ENCODE measurements around the gene SPDYE1.
"Not testable (repeated sequence)": the region's sequence is repeated elsewhere in the genome, so short reads cannot be mapped to it uniquely, and the experiment has no call there.

SPDYE1 gene

GRCh38 chr7:44038961-44039558, 41.4 kb downstream of the SPDYE1 start:
- H3K4me3 ChIP-seq (ENCODE audit: low read depth, low read length, poor library complexity, severe bottlenecking); H3K27ac ChIP-seq (ENCODE audit: low read depth, low read length, poor library complexity, severe bottlenecking); H3K27me3 ChIP-seq (ENCODE audit: insufficient read depth, low read length); H2AFZ ChIP-seq (ENCODE audit: low read length); H3F3A ChIP-seq (ENCODE audit: insufficient read depth, low read length); H3K36me3 ChIP-seq (ENCODE audit: insufficient read depth, low read length); H3K9ac ChIP-seq (ENCODE audit: low read length); H4K20me1 ChIP-seq (ENCODE audit: insufficient read depth, low read length); H3K9me3 ChIP-seq (ENCODE audit: low read length); H3K9me2 ChIP-seq (ENCODE audit: low read depth, low read length); H3K79me2 ChIP-seq (ENCODE audit: insufficient read depth, low read length): not testable (repeated sequence)
- H3K4me1 ChIP-seq (ENCODE audit: insufficient read depth, low read length, severe bottlenecking): peaks cover 14% of the 10 kb centered on the region
- H3K4me2 ChIP-seq (ENCODE audit: low read length): peak overlapping the region; percentile 5; the same call in 1 of the 2 replicates

- not testable (repeated sequence) for H3K9me2 ChIP-seq (ENCODE audit: low read depth, low read length); H3K79me2 ChIP-seq (ENCODE audit: insufficient read depth, low read length); H3K9me3 ChIP-seq (ENCODE audit: low read length); H2AFZ ChIP-seq (ENCODE audit: low read length); H4K20me1 ChIP-seq (ENCODE audit: insufficient read depth, low read length); H3K27me3 ChIP-seq (ENCODE audit: insufficient read depth, low read length); H3K27ac ChIP-seq (ENCODE audit: low read depth, low read length, poor library complexity, severe bottlenecking); H3K36me3 ChIP-seq (ENCODE audit: insufficient read depth, low read length); H3F3A ChIP-seq (ENCODE audit: insufficient read depth, low read length)
- Histone ChIP-seq H3K9ac (ENCODE audit: low read length) (peak overlapping the region; percentile 60; the same call in 1 of the 2 replicates), H3K4me1 (ENCODE audit: insufficient read depth, low read length, severe bottlenecking) (peaks cover 16% of the 10 kb centered on the region), H3K4me3 (ENCODE audit: low read depth, low read length, poor library complexity, severe bottlenecking) (peak overlapping the region; percentile 58), H3K4me2 (ENCODE audit: low read length) (peak overlapping the region; percentile 74; the same call in 1 of the 2 replicates)
These were observed 42.2 kb downstream of the SPDYE1 start for GRCh38 chr7:44039800-44040492.

DNA sequence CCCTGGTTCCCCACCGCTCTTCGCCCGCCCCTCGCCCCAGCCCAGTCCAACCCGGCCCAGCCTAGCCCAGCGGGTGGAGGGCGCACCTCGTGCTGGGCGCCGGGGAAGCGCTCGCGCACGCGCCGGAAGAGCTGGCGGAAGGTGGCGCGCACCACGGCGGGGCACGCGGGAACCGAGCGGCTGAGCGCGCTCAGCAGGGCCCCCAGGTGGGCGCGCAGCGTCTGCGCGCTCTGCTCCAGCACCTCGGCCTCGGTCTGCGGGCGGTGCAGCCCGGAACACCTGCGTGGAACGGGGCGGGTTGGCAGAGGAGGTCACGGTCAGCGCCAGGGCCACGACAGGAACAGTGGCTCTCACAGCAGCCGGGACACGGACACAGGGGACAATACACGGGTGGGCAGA, 42.8 kb downstream of the SPDYE1 start:
- peaks cover 19% of the 10 kb centered on the region for H3K4me1 ChIP-seq (ENCODE audit: insufficient read depth, low read length, severe bottlenecking)
- H3K4me2 ChIP-seq (ENCODE audit: low read length): peak overlapping the region; percentile 74
- not testable (repeated sequence) for H3K79me2 ChIP-seq (ENCODE audit: insufficient read depth, low read length); H3K9me3 ChIP-seq (ENCODE audit: low read length); H3K9me2 ChIP-seq (ENCODE audit: low read depth, low read length); H3K27me3 ChIP-seq (ENCODE audit: insufficient read depth, low read length); H2AFZ ChIP-seq (ENCODE audit: low read length); H3K36me3 ChIP-seq (ENCODE audit: insufficient read depth, low read length); H3F3A ChIP-seq (ENCODE audit: insufficient read depth, low read length); H4K20me1 ChIP-seq (ENCODE audit: insufficient read depth, low read length)
- peak overlapping the region; percentile 60 for H3K27ac ChIP-seq (ENCODE audit: low read depth, low read length, poor library complexity, severe bottlenecking)
- peak overlapping the region; percentile 58 for H3K4me3 ChIP-seq (ENCODE audit: low read depth, low read length, poor library complexity, severe bottlenecking)
- peak overlapping the region; percentile 63; the same call in 1 of the 2 replicates for H3K9ac ChIP-seq (ENCODE audit: low read length)
- peak; percentile 27; the same call in 1 of the 2 replicates for TF ChIP-seq CTCF (IDR thresholded peaks at IDR 0.05; ENCODE audit: low read length)

DNA sequence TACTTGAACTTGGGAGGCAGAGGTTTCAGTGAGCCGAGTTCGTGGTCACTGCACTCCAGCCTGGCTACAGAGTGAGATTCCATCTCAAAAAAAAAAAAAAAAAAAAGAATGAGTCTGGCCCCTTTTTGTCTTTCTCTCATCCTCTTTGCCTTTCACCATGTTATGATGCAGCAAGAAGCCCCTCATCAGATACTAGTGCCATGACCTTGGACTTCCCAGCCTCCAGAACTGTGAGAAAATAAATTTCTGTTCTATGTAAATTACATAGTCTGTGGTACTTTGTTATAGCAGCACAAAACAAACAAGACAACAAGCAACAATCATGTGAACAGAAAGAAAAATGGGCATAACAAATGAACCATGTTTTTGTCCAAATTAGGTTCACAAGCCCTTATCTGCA, 44.5 kb downstream of the SPDYE1 start:
- Histone ChIP-seq H3K9me3 (ENCODE audit: low read length) (no peaks in the 10 kb centered on the region), H3K4me2 (ENCODE audit: low read length) (no peak overlapping the region), H3K4me3 (ENCODE audit: low read depth, low read length, poor library complexity, severe bottlenecking) (no peak overlapping the region), H3K79me2 (ENCODE audit: insufficient read depth, low read length) (peaks cover 26% of the 10 kb centered on the region), H3F3A (ENCODE audit: insufficient read depth, low read length) (peaks cover 6% of the 10 kb centered on the region), H4K20me1 (ENCODE audit: insufficient read depth, low read length) (no peaks in the 10 kb centered on the region), H3K36me3 (ENCODE audit: insufficient read depth, low read length) (peaks cover 10% of the 10 kb centered on the region; the same call in 1 of the 2 replicates), H3K27me3 (ENCODE audit: insufficient read depth, low read length) (no peaks in the 10 kb centered on the region), H3K27ac (ENCODE audit: low read depth, low read length, poor library complexity, severe bottlenecking) (no peak overlapping the region), H3K9me2 (ENCODE audit: low read depth, low read length) (no peaks in the 10 kb centered on the region), H3K4me1 (ENCODE audit: insufficient read depth, low read length, severe bottlenecking) (peaks cover 37% of the 10 kb centered on the region), H3K9ac (ENCODE audit: low read length) (no peak overlapping the region), H2AFZ (ENCODE audit: low read length) (no peak overlapping the region)
- no peak for TF ChIP-seq EZH2 (IDR thresholded peaks at IDR 0.05; ENCODE audit: borderline replicate concordance, low read length)
- TF ChIP-seq CTCF (IDR thresholded peaks at IDR 0.05; ENCODE audit: low read length): no peak

Data from OCI-LY1 (cell line).